ENCODE results near the gene MVK. TPM values are rescaled to one million over a fixed set of nuclear protein-coding genes. Genes with fewer than 3 reads are reported as not detected.

MVK gene
- total RNA-seq, 2 experiments from 2014 or later = 8.2 to 8.4 TPM

DNA sequence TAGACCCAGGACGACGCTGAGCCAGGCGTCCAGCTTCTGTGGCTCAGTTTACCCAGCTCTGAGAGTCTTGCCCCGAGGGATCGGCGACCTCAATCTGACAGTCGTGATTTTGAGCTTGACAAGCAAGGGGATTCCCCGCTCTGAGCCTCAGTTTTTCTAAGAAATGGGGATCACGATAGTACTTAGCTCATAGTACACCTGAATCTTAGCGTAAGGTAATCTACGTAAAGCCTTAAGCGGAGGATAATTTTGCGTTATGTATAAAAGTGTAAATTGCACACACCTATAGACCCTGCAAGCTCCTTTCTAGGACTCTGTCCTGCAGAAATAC, 285 bp downstream of the MVK start:
- ChIA-PET CTCF (interaction anchor here (0.6 to 2.7 kb wide), 4 partner anchors 23 to 989 kb away, joined by 3 to 12 read pairs (median 5); no protein-coding TSS in a partner anchor), POLR2A (interaction anchor here (0.6 to 2.5 kb wide), 6 partner anchors 9 to 1011 kb away, joined by 4 to 11 read pairs (median 5); partner anchors contain the start of genes FAM222A, ISCU, KCTD10 and UBE3B)
- Histone ChIP-seq H3K4me3 (ENCODE audit: low read length) (peak overlapping the region; percentile 78), H3K36me3 (ENCODE audit: insufficient read depth, low read length) (peaks cover 29% of the 10 kb centered on the region), H3K4me1 (ENCODE audit: insufficient read depth, low read length) (peaks cover 19% of the 10 kb centered on the region), H3K9me3 (ENCODE audit: control insufficient read depth in 1 of 2, insufficient read depth in 1 of 2, low read length in 2 of 2) (no peaks in the 10 kb centered on the region), H3K27me3 (ENCODE audit: control insufficient read depth in 1 of 2, insufficient read depth in 2 of 2, low read length in 2 of 2) (no peaks in the 10 kb centered on the region), H3K27ac (ENCODE audit: low read depth in 1 of 2, low read length in 2 of 2) (peak overlapping the region; percentile 46 to 60)
- Mint-ChIP-seq H3K4me3 (peak overlapping the region; percentile 99), H3K4me1 (ENCODE audit: low read depth) (peaks cover 29% of the 10 kb centered on the region), H3K36me3 (ENCODE audit: low read depth) (peaks cover 66% of the 10 kb centered on the region), H3K27me3 (no peaks in the 10 kb centered on the region), H3K9me3 (no peaks in the 10 kb centered on the region), H3K27ac (peak overlapping the region; percentile 95)
- TF ChIP-seq, protein P1, sequence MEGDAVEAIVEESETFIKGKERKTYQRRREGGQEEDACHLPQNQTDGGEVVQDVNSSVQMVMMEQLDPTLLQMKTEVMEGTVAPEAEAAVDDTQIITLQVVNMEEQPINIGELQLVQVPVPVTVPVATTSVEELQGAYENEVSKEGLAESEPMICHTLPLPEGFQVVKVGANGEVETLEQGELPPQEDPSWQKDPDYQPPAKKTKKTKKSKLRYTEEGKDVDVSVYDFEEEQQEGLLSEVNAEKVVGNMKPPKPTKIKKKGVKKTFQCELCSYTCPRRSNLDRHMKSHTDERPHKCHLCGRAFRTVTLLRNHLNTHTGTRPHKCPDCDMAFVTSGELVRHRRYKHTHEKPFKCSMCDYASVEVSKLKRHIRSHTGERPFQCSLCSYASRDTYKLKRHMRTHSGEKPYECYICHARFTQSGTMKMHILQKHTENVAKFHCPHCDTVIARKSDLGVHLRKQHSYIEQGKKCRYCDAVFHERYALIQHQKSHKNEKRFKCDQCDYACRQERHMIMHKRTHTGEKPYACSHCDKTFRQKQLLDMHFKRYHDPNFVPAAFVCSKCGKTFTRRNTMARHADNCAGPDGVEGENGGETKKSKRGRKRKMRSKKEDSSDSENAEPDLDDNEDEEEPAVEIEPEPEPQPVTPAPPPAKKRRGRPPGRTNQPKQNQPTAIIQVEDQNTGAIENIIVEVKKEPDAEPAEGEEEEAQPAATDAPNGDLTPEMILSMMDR (IDR thresholded peaks at IDR 0.05) = no peak
- intact Hi-C loops (cut with DNase I, micrococcal nuclease) = loop anchor here (1.0 to 10.0 kb wide), 10 partner anchors 97 to 1889 kb away; partner anchors contain the start of genes ALKBH2 (in 1 of the 2), ANKRD13A (in 1 of the 2), ATP2A2 (in 1 of the 2) and FAM222A (in 1 of the 2)
- DNase-seq = no peak
- peak; percentile 5 for ATAC-seq (ENCODE audit: poor library complexity)

DNA sequence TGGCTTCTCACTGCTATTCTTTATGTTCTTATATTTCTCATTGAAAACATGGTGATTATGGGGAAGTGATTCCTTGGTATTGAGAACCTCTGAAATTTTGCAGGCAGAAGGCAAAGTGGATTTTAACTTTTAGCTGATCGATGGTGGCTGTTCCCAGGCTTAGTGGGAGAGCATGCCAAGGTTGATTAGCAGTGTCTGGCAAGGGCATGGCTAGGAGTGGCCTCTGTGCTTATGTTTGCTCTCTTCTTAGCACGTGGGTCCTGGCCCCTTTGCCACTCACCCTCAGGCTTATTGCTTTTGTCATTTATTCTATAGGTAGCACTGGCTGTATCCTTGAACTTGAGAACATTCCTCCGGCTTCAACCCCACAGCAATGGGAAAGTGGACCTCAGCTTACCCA, 2.1 kb downstream of the MVK start:
- H3K4me3 Mint-ChIP-seq = no peak overlapping the region
- Histone ChIP-seq H3K9me3 (ENCODE audit: control insufficient read depth in 1 of 2, insufficient read depth in 1 of 2, low read length in 2 of 2) (no peaks in the 10 kb centered on the region), H3K4me3 (ENCODE audit: low read length) (no peak overlapping the region), H3K27me3 (ENCODE audit: control insufficient read depth in 1 of 2, insufficient read depth in 2 of 2, low read length in 2 of 2) (no peaks in the 10 kb centered on the region), H3K36me3 (ENCODE audit: insufficient read depth, low read length) (peaks cover 45% of the 10 kb centered on the region), H3K27ac (ENCODE audit: low read depth in 1 of 2, low read length in 2 of 2) (no peak overlapping the region), H3K4me1 (ENCODE audit: insufficient read depth, low read length) (peaks cover 19% of the 10 kb centered on the region)
- no peak overlapping the region for H3K27ac Mint-ChIP-seq
- peaks cover 29% of the 10 kb centered on the region for H3K4me1 Mint-ChIP-seq (ENCODE audit: low read depth)
- H3K36me3 Mint-ChIP-seq (ENCODE audit: low read depth) = peaks cover 61% of the 10 kb centered on the region
- intact Hi-C loops (cut with DNase I, micrococcal nuclease) = loop anchor here in 1 of 2 experiments (2.0 to 10.0 kb wide), 9 partner anchors 99 to 1891 kb away; partner anchors contain the start of genes ANKRD13A, ATP2A2, FICD and GIT2
- TF ChIP-seq, protein P1 (IDR thresholded peaks at IDR 0.05) = no peak
- ChIA-PET CTCF (interaction anchor here (2.7 kb wide), 1 partner anchor 22 kb away, joined by 12 read pairs; no protein-coding TSS in a partner anchor), POLR2A (no interaction called here)
- no peaks in the 10 kb centered on the region for H3K9me3 Mint-ChIP-seq
- no peaks in the 10 kb centered on the region for H3K27me3 Mint-ChIP-seq
- DNase-seq (no peak), ATAC-seq (ENCODE audit: poor library complexity) (no peak)

DNA sequence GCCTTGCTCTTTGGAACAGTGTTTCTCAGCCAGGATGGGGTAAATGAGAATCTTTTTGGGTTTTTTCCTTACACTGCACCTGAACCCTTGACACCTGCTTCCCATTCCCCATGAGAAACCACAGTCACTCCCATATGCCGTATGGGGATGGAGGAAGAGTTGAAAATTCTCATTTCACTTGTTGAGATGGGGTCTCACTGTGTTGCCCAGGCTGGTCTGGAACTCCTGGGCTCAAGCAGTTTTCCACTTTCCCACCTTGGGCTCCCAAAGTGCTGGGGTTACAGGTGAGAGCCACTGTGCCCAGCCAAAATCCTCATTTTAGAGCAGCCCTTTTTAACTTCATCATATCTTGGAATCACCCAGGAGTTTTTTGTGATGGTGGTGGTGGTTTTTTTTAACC, 3.7 kb downstream of the MVK start:
- H3K4me1 ChIP-seq (ENCODE audit: insufficient read depth, low read length) = peaks cover 18% of the 10 kb centered on the region
- no peak overlapping the region for H3K27ac ChIP-seq (ENCODE audit: low read depth in 1 of 2, low read length in 2 of 2)
- H3K4me1 Mint-ChIP-seq (ENCODE audit: low read depth) = peaks cover 29% of the 10 kb centered on the region
- H3K27me3 ChIP-seq (ENCODE audit: control insufficient read depth in 1 of 2, insufficient read depth in 2 of 2, low read length in 2 of 2) = no peaks in the 10 kb centered on the region
- H3K4me3 ChIP-seq (ENCODE audit: low read length) = no peak overlapping the region
- intact Hi-C loops (cut with DNase I, micrococcal nuclease) = loop anchor here in 1 of 2 experiments (5.0 to 10.0 kb wide), 8 partner anchors 300 to 1893 kb away; partner anchors contain the start of genes ANKRD13A, ATP2A2, FICD and GIT2
- H3K4me3 Mint-ChIP-seq = no peak overlapping the region
- no peaks in the 10 kb centered on the region for H3K9me3 Mint-ChIP-seq
- CTCF ChIA-PET = no interaction called here
- TF ChIP-seq, protein P1 (IDR thresholded peaks at IDR 0.05) = no peak
- ATAC-seq (ENCODE audit: poor library complexity) (no peak), DNase-seq (no peak)
- POLR2A ChIA-PET = no interaction called here
- peaks cover 58% of the 10 kb centered on the region for H3K36me3 ChIP-seq (ENCODE audit: insufficient read depth, low read length)
- H3K9me3 ChIP-seq (ENCODE audit: control insufficient read depth in 1 of 2, insufficient read depth in 1 of 2, low read length in 2 of 2) = no peaks in the 10 kb centered on the region
- H3K27me3 Mint-ChIP-seq = no peaks in the 10 kb centered on the region
- no peak overlapping the region for H3K27ac Mint-ChIP-seq
- peaks cover 70% of the 10 kb centered on the region for H3K36me3 Mint-ChIP-seq (ENCODE audit: low read depth)
